ENCODE measurements around the gene PPM1N. TPM values are rescaled to one million over a fixed set of nuclear protein-coding genes. Genes with fewer than 3 reads are reported as not detected.
A peak's percentile ranks its signal among the peaks of the same experiment; 100 is the strongest.

Gene PPM1N
- total and polyA plus RNA-seq, 2 of the 13 experiments (the other 11 are each of a cell fraction or from before 2014, with no cell fraction given): 0.31 to 1.8 TPM

DNA sequence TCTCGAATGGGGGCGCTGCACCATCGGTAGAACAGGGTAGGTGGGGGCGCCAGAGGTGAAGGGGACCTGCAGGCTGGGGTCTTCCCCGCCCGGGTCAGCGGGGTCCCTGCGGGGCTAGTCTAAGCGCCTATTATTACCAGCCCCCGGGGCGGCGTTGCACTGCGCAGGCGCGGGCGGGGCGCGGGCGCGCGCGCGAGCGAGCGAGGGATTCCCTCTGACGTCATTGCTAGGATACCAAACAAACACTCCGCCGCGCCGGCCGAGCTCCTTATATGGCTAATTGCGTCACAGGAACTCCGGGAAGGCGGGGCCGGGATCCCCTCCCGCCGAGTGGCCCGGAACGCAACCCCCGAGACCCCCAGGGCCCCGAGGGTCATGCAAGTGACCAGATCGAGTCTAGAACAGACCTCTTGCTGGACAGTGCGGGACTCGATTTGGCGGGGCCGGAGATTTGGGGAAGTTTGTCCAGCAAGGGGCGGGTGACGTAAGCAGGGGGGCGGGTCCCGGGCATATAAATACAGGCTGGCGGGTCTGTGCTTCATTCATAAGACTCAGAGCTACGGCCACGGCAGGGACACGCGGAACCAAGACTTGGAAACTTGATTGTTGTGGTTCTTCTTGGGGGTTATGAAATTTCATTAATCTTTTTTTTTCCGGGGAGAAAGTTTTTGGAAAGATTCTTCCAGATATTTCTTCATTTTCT lies 30.6 kb upstream of the PPM1N start, which contains the start of gene FOSB (continued):
- TF ChIP-seq, protein P1, sequence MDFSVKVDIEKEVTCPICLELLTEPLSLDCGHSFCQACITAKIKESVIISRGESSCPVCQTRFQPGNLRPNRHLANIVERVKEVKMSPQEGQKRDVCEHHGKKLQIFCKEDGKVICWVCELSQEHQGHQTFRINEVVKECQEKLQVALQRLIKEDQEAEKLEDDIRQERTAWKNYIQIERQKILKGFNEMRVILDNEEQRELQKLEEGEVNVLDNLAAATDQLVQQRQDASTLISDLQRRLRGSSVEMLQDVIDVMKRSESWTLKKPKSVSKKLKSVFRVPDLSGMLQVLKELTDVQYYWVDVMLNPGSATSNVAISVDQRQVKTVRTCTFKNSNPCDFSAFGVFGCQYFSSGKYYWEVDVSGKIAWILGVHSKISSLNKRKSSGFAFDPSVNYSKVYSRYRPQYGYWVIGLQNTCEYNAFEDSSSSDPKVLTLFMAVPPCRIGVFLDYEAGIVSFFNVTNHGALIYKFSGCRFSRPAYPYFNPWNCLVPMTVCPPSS (IDR thresholded peaks at IDR 0.05): no peak
- no peak for TF ChIP-seq ZNF468 (CRISPR knock-in tag; IDR thresholded peaks at IDR 0.05)
- TF ChIP-seq TCF7 (IDR thresholded peaks at IDR 0.05; ENCODE audit: low read depth): no peak
- TF ChIP-seq, protein P2, sequence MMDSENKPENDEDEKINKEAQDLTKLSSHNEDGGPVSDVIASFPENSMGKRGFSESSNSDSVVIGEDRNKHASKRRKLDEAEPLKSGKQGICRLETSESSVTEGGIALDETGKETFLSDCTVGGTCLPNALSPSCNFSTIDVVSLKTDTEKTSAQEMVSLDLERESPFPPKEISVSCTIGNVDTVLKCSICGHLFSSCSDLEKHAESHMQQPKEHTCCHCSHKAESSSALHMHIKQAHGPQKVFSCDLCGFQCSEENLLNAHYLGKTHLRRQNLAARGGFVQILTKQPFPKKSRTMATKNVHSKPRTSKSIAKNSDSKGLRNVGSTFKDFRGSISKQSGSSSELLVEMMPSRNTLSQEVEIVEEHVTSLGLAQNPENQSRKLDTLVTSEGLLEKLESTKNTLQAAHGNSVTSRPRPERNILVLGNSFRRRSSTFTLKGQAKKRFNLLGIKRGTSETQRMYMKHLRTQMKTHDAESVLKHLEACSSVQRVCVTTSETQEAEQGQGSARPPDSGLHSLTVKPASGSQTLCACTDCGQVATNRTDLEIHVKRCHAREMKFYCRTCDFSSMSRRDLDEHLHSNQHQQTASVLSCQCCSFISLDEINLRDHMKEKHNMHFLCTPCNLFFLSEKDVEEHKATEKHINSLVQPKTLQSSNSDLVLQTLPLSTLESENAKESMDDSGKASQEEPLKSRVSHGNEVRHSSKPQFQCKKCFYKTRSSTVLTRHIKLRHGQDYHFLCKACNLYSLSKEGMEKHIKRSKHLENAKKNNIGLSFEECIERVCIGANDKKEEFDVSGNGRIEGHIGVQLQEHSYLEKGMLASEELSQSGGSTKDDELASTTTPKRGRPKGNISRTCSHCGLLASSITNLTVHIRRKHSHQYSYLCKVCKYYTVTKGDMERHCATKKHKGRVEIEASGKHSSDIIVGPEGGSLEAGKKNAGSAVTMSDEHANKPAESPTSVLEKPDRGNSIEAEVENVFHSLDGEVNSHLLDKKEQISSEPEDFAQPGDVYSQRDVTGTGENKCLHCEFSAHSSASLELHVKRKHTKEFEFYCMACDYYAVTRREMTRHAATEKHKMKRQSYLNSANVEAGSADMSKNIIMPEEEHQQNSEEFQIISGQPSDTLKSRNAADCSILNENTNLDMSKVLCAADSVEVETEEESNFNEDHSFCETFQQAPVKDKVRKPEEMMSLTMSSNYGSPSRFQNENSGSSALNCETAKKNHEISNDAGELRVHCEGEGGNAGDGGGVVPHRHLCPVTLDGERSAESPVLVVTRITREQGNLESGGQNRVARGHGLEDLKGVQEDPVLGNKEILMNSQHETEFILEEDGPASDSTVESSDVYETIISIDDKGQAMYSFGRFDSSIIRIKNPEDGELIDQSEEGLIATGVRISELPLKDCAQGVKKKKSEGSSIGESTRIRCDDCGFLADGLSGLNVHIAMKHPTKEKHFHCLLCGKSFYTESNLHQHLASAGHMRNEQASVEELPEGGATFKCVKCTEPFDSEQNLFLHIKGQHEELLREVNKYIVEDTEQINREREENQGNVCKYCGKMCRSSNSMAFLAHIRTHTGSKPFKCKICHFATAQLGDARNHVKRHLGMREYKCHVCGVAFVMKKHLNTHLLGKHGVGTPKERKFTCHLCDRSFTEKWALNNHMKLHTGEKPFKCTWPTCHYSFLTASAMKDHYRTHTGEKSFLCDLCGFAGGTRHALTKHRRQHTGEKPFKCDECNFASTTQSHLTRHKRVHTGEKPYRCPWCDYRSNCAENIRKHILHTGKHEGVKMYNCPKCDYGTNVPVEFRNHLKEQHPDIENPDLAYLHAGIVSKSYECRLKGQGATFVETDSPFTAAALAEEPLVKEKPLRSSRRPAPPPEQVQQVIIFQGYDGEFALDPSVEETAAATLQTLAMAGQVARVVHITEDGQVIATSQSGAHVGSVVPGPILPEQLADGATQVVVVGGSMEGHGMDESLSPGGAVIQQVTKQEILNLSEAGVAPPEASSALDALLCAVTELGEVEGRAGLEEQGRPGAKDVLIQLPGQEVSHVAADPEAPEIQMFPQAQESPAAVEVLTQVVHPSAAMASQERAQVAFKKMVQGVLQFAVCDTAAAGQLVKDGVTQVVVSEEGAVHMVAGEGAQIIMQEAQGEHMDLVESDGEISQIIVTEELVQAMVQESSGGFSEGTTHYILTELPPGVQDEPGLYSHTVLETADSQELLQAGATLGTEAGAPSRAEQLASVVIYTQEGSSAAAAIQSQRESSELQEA (CRISPR knock-in tag; IDR thresholded peaks at IDR 0.05; ENCODE audit: not compliant biosample characterization): no peak
- no peak for TF ChIP-seq TCF7L2 (IDR thresholded peaks at IDR 0.05; ENCODE audit: low read depth, low read length)
- TF ChIP-seq SAP130 (CRISPR knock-in tag; IDR thresholded peaks at IDR 0.05; ENCODE audit: low read depth): peak; percentile 94
- TF ChIP-seq, protein P3, sequence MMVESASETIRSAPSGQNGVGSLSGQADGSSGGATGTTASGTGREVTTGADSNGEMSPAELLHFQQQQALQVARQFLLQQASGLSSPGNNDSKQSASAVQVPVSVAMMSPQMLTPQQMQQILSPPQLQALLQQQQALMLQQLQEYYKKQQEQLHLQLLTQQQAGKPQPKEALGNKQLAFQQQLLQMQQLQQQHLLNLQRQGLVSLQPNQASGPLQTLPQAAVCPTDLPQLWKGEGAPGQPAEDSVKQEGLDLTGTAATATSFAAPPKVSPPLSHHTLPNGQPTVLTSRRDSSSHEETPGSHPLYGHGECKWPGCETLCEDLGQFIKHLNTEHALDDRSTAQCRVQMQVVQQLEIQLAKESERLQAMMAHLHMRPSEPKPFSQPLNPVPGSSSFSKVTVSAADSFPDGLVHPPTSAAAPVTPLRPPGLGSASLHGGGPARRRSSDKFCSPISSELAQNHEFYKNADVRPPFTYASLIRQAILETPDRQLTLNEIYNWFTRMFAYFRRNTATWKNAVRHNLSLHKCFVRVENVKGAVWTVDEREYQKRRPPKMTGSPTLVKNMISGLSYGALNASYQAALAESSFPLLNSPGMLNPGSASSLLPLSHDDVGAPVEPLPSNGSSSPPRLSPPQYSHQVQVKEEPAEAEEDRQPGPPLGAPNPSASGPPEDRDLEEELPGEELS (CRISPR knock-in tag; IDR thresholded peaks at IDR 0.05): no peak
- TF ChIP-seq RAD51 (IDR thresholded peaks at IDR 0.05; ENCODE audit: borderline replicate concordance): no peak
- TF ChIP-seq TMF1 (CRISPR knock-in tag; IDR thresholded peaks at IDR 0.05; ENCODE audit: low read depth): no peak
- no peak for TF ChIP-seq DPF2 (CRISPR knock-in tag; IDR thresholded peaks at IDR 0.05; ENCODE audit: borderline replicate concordance, low read depth)
- TF ChIP-seq, protein P4, sequence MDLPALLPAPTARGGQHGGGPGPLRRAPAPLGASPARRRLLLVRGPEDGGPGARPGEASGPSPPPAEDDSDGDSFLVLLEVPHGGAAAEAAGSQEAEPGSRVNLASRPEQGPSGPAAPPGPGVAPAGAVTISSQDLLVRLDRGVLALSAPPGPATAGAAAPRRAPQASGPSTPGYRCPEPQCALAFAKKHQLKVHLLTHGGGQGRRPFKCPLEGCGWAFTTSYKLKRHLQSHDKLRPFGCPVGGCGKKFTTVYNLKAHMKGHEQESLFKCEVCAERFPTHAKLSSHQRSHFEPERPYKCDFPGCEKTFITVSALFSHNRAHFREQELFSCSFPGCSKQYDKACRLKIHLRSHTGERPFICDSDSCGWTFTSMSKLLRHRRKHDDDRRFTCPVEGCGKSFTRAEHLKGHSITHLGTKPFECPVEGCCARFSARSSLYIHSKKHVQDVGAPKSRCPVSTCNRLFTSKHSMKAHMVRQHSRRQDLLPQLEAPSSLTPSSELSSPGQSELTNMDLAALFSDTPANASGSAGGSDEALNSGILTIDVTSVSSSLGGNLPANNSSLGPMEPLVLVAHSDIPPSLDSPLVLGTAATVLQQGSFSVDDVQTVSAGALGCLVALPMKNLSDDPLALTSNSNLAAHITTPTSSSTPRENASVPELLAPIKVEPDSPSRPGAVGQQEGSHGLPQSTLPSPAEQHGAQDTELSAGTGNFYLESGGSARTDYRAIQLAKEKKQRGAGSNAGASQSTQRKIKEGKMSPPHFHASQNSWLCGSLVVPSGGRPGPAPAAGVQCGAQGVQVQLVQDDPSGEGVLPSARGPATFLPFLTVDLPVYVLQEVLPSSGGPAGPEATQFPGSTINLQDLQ (CRISPR knock-in tag; IDR thresholded peaks at IDR 0.05): no peak
- TF ChIP-seq XRCC5 (optimal IDR thresholded peaks at IDR 0.05; ENCODE audit: low read length): no peak
- no peak for TF ChIP-seq SP1 (IDR thresholded peaks at IDR 0.05)
- TF ChIP-seq SP1 (CRISPR knock-in tag; IDR thresholded peaks at IDR 0.05): peak; percentile 75
- TF ChIP-seq ZNF234 (CRISPR knock-in tag; conservative IDR thresholded peaks at IDR 0.05): no peak
- no peak for TF ChIP-seq HOXD1 (CRISPR knock-in tag; IDR thresholded peaks at IDR 0.05)
